ENCODE results near the gene TEX54.

TEX54 gene

DNA sequence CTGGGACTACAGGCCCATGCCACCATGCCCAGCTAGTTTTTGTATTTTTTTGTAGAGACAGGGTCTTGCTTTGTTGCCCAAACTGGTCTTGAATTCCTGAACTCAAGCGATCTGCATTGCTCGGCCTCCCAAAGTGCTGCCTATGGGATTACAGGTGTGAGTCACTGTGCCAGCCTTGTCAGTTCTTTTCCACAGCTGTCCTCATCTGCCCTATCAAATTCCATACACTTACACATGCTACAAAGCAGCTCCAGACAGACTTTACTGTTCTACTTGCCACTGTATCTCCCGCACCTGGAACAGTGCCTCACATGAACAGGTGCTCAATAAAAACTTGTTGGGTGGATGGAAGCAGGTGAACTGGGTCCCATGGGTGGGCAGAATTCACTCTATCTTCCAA lies 9.0 kb downstream of the TEX54 start:
- TF ChIP-seq, protein P1, sequence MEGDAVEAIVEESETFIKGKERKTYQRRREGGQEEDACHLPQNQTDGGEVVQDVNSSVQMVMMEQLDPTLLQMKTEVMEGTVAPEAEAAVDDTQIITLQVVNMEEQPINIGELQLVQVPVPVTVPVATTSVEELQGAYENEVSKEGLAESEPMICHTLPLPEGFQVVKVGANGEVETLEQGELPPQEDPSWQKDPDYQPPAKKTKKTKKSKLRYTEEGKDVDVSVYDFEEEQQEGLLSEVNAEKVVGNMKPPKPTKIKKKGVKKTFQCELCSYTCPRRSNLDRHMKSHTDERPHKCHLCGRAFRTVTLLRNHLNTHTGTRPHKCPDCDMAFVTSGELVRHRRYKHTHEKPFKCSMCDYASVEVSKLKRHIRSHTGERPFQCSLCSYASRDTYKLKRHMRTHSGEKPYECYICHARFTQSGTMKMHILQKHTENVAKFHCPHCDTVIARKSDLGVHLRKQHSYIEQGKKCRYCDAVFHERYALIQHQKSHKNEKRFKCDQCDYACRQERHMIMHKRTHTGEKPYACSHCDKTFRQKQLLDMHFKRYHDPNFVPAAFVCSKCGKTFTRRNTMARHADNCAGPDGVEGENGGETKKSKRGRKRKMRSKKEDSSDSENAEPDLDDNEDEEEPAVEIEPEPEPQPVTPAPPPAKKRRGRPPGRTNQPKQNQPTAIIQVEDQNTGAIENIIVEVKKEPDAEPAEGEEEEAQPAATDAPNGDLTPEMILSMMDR (IDR thresholded peaks at IDR 0.05) = no peak

DNA sequence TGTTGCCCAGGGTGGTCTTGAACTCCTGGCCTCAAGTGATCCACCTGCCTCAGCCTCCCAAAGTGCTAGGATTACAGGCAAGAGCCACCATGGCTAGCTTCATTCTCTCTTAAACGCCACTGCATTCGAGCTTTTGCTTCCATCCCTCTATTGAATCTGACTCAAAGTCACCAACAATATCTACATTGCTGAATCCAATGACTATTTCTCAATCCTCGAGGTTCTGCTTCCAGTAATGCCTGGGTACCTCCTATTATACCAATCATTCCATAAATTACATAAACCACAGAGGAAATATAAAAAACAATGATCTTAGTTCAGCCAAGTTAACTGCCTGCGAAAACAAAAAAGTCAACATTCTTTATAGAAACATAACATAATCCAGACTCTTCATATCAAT lies 15.5 kb downstream of the TEX54 start:
- TF ChIP-seq, protein P1 (IDR thresholded peaks at IDR 0.05) = no peak

DNA sequence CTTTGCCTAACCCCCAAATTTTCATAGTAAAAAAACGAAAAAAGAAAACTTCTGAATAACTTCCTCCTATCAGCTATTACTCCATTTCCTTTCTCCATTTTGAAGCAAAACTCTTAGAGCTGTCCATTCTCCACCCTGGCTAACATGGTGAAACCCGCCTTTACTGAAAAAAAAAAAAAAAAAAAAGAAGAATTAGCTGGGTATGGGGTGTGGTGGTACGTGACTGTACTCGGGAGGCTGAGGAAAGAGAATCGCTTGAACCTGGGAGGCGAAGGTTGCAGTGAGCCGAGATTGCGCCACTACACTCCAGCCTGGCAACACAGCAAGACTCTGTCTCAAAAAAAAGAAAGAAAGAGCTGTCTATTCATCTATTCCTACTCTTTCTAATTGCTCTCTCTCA lies 16.1 kb downstream of the TEX54 start:
- TF ChIP-seq, protein P1 (IDR thresholded peaks at IDR 0.05) = no peak

DNA sequence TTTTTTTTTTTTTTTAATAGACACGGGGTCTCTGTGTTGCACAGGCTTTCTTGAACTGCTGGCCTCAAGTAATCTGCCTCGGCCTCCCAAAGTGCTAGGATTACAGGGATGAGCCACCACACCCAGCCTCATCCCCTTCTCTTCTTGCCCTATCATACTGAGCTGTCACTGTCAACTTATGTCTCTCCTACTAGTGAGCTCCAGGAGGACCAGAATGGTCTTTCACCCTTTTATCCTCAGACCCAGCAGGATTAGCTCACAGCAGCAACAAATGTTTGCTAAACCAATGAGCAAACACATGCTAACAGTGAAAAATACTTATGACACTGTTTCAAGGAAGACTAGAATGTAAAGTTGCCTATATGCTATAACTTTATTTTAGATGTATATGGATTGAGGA lies 21.0 kb downstream of the TEX54 start:
- TF ChIP-seq, protein P1 (IDR thresholded peaks at IDR 0.05) = no peak

DNA sequence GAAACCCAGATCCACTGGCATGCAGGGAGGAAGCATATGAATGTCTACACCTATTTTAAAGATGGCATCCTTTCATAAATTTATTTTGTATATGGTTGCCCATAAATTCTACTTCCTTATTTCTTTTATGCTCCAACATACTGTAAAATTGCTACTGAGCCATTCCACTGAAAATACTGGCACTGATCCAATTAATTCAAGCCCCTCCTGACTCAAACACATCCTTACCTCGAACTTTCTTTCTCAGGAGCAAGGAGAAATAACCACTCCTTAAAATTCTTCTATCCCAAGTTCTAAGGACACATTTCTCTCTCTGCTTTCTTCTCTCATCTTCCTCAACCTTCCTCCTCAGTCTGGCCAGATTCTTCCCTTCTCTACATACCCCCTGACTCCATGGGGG lies 21.9 kb downstream of the TEX54 start:
- TF ChIP-seq, protein P1 (IDR thresholded peaks at IDR 0.05) = no peak

DNA sequence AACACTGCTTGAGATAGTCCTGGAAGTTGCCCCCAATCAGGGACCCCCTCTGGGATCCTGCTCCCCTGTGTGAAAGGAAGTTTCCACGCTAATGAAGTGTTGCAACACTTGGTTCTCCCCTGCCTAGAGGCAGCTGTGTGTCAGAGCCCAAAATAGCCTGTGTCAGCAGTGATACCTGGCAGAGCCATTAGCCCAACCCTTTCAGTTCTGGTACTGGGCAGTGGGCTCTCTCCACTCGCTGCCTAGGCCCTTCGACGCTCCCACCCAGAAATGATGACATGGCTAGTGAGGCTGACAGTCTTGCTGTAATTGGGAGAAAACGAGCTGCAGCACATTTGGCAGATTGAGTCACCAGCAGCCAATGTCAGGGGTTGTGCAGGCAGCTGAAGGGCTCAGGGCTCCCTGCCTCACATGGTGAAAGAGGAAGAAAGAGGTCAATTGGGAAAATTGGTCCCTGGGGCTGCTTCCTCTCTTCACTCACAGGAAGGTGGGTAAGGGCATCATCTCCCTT lies 26.0 kb downstream of the TEX54 start:
- TF ChIP-seq, protein P1 (IDR thresholded peaks at IDR 0.05) = no peak

DNA sequence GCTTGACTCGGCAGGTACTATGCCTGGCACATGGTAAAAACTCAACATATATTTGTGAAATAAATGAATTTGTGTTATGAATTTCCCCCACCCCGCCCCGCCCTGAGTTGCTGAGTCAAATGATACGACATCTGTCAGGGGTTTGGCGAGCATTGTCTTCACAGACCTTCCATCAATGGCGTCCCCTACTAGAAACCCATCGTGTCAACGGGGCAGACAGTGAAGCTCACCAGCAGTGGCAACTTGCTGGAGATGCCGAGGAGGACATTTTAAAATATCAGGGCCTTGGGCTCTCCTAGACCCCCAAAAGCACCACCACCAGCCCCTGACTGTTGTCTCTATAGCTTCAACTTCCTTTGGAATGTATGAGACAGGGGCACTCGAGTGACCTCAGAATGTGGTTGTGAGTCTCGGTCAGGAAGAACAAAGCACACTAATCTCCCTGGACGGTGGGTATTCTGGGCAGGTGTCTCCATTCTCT lies 26.6 kb downstream of the TEX54 start:
- TF ChIP-seq, protein P1 (IDR thresholded peaks at IDR 0.05) = no peak
